Hepatic stellate cell (primary cell): ENCODE measurements around the gene HBP1.
"Not testable (repeated sequence)": the region's sequence is repeated elsewhere in the genome, so short reads cannot be mapped to it uniquely, and the experiment has no call there.

ENCODE experiments used
- DNase-seq: peaks from one replicate; pipeline ENCODE4 v3.0.0; 2011; ENCODE audit warnings: low spot score

HBP1 gene

DNA sequence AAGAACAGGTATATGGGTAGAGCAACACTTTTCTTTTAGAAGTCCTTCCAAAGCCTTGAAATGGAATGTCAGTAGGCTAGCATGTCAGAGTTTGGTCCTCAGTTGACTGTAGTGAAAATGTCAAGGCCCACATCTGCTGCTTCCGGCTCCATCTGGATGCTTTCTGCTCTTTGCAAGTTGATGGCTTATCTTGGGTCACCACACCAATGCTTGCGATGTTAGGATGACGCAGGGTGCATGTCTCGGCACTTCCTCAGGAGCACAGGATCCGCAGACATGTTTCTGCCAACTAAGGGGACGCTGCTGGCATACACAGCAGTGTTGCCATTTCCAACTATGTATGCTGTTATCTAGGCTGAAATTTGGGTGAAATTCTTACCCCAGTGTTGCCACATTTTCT is 14.0 kb upstream of the HBP1 start:
- no peak for DNase-seq

DNA sequence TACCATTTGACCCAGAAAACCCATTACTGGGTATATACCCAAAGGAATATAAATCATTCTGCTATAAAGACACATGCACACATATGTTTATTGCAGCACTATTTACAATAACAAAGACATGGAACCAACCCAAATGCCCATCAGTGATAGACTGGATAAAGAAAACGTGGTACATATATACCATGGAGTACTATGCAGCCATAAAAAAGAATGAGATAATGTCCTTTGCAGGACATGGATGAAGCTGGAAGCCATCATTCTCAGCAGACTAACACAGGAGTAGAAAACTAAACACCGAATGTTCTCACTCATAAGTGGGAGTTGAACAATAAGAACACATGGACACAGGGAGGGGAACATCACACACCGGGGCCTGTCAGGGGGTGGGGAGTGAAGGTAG is 13.1 kb upstream of the HBP1 start:
- DNase-seq, result not testable (repeated sequence)

DNA sequence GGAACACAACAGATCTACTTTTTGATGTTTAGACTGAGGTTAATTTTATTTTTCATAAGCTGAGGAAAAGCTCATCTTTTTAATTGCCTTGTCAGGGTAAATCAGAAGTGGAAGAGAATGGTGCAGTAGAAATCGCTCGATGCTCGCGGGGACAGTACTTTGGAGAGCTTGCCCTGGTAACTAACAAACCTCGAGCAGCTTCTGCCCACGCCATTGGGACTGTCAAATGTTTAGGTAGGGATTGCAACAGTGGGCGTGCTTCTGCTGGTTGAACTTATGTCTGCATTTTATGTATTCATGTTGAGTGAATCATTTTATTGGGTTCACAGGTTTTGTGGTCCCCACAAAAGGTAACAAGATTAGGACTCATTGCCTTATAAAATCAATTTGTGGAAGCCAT is 11.7 kb upstream of the HBP1 start:
- no peak for DNase-seq

DNA sequence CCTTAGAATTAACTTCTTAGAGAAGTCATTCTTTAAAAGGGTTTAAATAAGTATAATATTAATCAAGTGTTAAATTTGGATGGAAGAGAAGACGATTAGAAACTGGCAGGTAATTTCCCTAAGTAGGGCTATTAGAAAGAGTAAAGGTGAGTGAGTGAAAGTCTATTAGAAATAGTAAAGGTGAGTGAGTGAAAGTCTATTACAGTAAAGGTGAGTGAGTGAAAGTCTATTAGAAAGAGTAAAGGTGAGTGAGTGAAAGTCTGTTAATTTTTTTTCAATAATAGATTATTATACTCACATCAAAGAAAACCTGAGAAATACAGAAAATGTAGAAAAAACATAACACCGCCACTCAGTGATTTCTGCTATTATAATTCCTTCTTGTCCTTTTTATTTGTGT is 10.8 kb upstream of the HBP1 start:
- no peak for DNase-seq

DNA sequence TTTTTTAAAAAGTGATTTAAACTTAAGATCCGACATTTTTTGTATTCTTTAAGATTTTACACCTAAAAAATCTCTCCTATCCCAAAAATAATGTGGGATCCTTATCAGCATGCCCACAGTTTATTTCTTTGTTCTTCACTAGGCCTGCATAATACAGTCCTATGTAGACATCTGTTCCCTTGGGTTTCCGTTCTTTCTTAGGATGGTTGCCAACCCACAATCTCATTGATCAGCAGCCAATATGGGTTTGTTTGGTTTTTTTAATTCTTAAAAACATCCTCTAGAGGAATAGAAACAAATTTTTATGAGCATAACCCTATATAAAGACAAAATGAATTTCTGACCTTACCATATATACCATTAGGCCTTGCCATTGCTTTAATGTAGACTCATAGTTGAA is 8.4 kb upstream of the HBP1 start:
- DNase-seq, result no peak

DNA sequence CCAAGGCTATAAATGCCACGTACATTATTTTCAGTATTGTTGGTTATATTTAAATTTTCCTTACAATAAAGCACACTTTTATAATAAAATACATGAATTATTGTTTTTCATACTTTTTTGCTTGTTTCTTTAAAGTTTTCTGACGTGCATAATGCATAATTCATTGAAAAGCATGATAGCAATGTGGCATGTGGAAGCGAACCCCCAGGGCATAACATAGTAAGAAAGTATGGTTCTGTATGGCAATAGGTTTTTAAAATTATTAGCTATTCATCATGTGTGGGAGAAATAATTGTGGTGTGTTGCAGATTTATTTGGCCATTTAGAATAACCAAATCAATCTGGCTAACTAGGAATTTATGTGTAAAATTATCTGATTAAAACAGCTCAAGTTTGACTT is 7.4 kb upstream of the HBP1 start:
- DNase-seq, result no peak

DNA sequence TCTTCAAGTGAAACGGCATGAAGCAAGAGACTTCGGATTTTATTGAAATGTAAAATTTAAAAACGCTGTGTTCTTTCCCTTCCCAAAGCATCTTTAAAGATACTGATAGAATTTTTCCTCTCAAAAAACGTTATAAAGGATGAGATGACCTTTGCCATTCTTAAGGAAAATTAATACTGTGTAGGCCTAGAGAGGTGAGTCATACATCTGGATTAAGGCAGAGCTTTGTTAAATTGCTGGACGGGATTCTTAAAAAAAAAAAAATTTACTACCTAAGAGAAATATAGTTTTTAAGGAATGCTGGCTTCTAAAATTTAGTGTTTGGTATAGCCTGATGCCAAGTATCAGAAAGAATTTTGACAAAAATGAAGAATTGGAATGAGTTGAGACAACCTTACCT is 6.3 kb upstream of the HBP1 start:
- DNase-seq, result no peak

DNA sequence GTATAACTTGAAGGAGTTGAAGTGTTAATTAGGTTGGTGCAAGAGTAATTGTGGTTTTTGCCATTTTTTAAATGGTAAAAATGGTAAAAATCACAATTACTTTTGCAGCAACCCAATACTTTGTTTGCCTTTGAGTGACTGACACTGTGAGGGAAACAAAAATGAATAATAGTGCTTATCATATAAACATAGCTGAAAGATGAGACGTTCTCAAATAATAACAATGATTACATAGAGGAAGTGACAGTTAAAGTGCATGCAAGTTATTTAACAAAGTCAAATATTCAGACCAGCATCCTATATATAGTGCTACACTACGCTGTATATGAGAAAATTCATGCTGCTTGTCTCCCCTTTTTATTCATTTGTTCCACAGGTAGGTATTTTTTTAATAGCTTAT is 4.7 kb upstream of the HBP1 start:
- DNase-seq, result no peak

DNA sequence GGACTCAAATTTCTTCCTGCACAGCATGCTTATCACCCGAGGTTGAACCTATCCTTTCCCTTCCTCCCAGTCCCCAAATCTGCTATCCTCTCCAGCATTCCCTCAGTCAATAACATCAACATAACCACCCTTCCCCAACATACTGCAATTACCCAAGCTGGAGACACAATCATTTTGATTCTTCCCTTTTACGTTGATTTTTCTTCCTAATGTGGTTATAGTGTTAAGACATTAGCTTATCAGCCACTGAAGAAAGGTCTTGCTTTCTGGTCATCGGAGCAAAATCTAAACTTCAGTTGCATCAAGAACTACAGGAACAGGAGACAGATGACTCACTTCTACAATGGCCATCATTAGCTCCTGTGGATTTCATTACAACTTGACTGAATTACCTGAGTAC is 3.5 kb upstream of the HBP1 start:
- no peak for DNase-seq

DNA sequence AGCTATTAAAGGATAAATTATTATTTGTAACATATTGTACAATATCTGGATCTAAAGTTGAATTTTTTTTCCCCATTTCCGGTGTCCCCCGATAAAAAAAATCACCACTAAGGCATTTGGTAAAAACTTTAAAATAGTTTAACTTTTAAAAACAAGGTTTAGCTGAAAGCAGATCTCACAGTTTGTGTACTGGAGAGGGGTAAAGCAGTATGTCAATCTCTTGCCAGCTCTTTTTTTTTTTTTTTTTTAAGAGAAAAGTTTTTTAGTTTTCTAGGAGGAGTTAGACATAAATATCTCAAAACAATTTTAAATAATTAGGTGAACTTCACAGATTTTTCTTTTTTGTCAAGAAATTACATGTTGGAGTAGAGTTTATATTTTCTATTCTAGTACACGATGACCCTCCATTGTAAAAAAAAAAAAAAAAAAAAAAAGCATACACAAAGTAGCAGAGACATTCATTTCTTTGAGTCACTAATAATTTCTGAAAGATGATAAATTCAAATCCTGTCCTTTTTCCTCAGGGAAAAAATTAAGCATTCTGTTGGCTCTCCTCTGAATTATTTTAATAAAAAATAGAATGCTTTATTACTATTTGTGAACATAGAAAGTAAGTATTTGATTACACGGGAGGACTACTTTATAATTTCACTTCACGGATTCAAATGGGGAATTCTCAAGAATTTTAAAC is 1.9 kb upstream of the HBP1 start:
- DNase-seq, result no peak

DNA sequence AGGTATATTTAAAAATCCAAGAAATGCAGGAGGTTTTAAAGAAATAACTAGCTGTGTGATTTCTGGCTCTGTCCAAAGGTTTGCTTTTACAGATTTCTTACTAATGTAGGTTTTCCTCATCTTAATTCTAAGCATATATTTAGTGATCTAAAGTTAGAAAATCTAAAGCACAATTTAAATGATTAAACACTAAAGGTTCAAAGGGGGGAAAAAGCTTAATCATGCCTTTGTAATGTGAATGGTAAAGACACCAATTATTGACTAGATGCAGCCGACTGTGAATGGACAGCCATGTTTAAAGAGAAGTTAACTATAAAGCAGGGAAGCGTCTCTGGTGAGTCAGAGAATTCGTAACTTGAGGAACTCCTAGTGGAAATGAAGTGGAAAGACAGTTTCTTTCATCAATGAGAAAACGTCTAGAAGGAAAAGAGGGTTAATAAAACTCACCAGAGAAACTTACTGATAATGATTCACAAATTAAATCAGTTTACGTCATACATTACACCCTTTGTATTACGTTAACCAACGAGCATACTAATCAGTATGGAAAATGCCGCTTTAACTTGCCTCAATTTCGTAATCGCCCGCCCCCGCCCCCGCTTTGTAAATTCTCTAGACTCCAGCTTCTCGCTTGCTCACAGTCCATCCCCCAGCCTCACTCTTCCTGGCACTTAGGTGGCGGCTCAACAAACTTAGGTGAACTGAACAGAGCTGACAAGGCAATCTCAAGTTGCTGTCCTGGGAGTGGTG is 1.1 kb upstream of the HBP1 start:
- DNase-seq, result peak; percentile 58

DNA sequence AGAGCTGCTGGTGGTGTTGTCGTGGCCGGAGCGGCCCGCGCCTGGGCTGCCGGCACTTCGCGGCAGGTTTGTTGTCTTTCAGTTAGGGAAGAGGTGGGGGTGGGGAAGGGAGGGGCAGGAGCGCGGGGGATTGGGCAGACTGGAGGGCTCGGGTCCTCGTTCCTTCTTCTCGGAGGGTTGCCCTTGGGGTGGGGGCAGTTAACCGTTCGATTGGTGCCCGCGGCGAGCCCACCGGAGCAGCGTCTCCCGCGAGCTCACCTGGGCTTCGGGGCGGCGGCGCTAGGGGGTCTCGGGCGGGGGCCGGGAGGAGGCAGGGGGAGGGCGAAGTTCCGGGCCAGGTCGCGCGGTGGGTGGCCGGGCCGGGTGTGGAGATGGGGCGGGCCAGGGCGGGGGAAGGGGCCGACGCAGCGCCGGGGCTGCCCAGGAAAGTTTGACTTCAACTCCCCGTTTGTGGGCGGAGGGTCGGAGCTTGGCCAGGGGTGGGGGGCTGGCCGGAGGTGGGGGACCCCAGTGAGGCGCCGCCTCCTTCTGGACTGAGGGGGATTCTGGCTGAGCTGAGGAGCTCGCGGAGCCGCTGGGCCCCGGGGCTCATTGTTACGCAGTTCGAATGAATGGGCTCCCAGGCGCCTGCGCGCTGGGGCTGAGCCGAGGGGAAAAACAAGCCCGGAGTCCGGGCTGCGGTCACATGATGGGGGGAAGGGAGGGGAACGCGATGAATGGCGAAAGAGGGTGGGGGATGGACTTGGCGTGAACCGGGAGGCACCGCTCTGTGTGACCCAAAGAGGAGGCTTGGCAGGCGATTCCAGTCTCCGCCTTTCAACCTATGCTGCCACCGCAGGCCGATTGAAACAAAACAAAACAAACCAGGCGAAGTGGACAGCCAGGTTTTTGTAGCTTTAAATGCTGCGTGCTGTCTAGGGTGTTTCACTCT is 582 bp downstream of the HBP1 start:
- DNase-seq, result peak; percentile 93

DNA sequence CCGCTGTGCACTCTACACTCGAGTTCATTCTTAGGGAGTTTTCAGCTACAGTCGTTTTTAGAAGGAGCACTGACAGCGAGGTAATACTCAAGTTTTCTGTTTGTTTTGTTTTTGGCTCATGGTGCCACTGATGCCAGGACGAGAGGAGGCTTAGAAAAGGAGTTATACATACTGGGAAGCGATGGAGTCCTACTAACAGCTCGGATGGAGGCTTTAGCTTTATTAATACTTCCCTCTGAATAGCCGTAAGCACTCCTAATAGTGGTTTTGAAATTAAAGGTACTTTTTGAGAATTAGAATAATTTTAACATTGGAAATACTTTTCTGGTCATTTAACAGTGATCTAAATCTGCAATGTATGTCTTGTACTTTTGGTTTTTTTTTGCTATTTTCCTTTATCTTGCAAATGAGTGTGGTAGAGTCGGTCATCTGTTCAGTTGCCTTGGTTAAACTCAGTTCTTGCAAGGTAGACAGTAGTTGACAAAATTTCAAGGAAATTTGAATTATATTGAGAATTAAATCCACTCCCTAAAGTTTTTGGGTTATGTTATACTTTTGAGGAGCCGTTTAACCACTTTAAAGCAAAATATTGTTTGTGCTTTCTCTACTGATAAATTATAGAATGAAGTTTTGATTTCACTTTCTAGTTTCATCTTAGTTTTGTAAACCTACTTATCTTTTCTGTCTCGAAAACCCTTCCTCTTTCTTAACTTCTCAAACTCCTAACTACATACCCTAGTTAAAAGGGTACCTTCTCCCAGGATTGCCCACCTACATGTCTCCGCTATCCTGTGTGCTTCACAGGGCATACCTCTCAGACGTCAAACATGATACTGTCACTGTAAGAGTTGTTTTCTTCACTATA is 1.5 kb downstream of the HBP1 start:
- DNase-seq, result peak; percentile 11

DNA sequence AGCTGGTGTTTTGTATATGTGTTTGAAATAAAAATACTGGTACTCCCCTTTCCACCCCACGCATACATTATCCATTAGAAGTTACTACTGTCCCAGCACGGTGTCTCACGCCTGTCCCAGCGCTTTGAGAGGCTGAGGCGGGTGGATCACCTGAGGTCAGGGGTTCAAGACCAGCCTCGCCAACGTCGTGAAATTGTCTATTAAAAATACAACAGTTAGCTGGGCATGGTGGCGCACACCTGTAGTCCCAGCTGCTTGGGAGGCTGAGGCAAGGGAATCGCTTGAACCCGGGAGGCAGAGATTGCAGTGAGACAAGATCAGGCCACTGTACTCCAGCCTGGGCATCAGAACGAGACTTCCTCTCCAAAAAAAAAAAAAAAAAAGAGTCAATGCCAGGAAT is 2.7 kb downstream of the HBP1 start:
- DNase-seq, result no peak

DNA sequence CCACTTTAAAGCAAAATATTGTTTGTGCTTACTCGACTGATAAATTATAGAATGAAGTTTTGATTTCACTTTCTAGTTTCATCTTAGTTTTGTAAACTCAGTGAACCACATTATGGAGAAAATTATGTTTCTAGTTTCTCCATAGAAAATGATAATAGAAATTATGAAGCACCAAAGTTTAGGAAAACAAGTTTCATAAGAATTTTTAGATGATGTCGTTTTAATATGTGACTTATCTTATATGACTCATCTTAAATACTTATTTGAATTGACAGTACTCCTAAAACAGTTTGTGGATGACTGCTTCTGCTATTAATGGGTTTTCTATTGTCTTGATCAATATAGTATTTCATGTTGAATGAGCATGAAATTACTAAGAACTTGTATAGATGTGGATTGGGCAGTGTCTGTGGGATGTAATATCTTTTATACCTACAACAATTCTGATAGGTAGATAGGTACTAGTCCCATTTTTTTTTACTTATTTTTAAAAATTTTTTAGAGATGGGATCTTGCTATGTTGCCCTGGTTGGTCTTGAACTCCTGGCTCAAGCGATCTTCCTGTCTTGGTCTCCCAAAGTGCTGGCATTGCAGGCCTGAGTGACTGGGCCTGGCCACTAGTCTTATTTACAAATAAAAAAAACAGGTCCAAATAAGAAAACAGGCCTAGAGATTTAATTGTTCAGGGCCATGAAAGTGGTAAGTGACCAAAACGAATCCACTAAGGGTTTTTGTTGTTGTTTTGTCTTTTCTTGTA is 3.7 kb downstream of the HBP1 start:
- no peak for DNase-seq

DNA sequence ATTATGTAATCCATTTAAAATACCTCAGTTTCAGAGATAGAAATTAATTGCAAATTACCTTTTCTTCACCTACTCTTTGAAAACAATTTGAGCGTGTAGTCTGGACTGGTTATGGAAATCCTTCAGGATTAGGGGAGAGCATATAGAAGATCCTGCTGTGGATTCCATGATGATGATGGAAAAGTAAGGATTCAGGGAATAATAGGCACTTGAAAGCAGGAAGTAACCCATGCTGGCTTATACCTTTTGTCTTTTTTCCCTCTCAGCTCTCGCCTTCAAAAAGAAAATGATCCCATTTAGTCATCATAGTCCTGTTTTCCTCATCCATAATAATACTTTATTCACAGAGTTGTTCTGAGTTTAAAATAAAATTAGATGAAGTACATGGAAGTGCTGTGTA is 4.4 kb downstream of the HBP1 start:
- DNase-seq, result no peak

DNA sequence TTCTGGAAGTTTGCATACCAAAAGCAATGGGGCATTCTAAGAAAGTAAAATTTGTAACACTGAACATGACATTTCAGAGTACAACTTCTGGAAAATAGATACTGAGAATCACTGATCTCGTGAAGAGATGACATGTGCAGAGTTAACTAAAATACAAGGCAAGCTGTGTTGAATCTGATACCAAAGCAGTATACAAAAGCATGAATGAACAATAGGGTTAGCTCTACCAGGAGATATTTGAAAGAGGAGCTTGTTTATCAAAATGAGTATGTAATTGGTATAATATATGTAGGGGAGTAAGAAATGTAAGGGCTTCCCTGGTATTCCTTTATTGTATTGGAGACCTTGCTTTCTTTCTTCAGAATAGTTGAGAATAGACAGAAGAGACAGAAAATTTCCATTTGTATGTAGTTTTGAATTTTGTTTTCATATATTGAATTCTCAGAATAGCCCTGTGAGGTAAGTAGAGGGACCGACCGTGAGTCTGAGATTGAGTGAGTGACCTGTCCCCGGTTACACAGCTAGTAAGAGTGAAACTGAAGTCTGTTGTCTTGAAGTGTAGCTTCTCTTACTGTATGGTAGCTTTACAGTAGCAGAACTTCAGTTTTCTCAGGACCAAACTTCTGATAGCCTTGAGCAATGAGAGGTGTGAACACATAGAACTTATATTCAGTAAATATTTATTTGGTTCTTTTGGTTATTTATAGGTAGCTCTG is 5.0 kb downstream of the HBP1 start:
- no peak for DNase-seq

DNA sequence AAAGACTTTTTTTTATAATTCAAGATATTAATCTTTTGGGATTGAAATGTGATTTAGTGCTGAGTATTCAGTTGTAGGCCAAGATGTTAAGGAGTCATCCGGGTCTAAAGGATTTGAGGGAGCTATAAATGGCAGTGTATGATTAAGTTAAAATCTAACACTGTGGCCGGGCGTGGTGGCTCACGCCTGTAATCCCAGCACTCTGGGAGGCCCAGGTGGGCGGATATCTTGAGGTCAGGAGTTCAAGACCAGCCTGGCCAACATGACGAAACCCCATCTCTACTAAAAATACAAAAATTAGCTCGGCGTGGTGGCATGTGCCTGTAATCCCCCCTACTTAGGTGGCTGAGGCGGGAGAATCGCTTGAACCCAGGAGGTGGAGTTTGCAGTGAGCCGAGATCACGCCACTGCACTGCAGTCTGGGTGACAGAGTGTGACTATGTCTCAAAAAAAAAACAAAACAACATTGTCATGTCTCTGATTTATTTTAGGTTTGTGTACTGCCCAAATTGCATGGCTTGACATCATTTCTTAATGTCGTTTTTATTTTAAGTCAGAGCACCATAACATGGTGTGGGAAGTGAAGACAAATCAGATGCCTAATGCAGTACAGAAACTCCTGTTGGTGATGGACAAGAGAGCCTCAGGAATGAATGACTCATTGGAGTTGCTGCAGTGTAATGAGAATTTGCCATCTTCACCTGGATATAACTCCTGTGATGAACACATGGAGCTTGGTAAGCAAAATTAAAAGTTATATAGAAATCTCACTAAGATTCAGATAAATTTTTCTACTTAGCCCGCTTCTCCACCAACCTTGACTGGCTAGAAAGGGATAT is 10.7 kb downstream of the HBP1 start:
- DNase-seq, result no peak

DNA sequence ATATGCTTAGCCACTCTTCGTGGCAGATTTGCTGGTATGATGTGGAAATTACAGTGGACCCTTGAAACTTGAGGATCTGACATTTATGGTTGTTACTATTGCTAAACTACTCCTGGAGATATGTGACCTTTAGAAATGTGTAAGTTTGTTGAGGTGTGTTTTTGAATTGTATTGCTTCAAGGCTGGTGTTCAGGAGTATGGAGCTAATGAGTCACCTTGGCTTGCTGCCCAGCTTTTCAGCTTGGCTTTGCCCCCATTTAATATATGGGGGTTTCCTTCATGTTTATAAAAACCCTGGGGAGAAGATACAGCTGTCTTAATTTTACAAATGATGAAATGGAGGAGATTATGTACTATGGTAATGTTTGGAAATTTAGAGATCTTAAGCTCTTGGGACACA is 11.6 kb downstream of the HBP1 start:
- DNase-seq, result no peak

DNA sequence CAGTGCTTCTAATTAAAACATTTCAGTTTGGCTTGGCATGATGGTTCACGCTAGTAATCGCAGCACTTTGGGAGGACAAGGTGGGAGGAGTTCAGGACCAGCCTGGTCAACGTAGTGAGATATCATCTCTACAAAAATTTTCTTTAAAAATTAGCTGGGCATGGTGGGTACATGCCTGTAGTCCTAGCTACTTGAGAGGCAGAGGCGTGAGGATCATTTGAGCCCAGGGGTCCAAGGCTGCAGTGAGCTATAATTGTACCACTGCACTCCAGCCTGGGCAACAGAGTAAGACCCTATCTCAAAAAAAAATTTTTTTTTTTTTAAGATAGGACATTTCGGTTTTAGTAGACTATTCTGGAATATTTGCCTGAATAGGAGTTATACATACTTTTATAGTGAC is 12.4 kb downstream of the HBP1 start:
- DNase-seq, result no peak
